ENCODE measurements around the gene ZNF84.

DNA sequence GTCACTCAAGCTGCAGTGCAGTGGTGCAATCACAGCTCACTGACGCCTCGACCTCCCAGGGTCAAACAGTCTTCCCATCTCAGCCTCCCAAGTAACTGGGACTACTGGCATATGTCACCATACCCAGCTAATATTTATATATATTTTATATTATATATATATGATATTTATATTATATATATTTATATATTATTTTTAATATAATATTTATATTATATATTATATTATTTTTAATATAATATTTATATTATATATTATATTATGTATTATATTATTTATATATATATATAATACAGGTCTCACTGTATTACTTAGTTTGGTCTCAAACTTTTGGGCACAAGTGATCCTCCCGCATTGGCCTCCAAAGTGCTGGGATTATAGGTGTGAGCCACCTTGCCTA is 9.4 kb downstream of the ZNF84 start:
- TF ChIP-seq, protein P1, sequence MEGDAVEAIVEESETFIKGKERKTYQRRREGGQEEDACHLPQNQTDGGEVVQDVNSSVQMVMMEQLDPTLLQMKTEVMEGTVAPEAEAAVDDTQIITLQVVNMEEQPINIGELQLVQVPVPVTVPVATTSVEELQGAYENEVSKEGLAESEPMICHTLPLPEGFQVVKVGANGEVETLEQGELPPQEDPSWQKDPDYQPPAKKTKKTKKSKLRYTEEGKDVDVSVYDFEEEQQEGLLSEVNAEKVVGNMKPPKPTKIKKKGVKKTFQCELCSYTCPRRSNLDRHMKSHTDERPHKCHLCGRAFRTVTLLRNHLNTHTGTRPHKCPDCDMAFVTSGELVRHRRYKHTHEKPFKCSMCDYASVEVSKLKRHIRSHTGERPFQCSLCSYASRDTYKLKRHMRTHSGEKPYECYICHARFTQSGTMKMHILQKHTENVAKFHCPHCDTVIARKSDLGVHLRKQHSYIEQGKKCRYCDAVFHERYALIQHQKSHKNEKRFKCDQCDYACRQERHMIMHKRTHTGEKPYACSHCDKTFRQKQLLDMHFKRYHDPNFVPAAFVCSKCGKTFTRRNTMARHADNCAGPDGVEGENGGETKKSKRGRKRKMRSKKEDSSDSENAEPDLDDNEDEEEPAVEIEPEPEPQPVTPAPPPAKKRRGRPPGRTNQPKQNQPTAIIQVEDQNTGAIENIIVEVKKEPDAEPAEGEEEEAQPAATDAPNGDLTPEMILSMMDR (IDR thresholded peaks at IDR 0.05; ENCODE audit: low read depth, low read length, missing input control) = no peak
- TF ChIP-seq TAF1 (conservative IDR thresholded peaks at IDR 0.05) (no peak), GABPA (IDR thresholded peaks at IDR 0.05 in 1 of 2, conservative IDR thresholded peaks at IDR 0.05 in 1 of 2) (no peak)

All from liver (tissue), 3 donors.